ENCODE data around the gene RNASEL. TPM values are rescaled to one million over a fixed set of nuclear protein-coding genes. Genes with fewer than 3 reads are reported as not detected.
A peak's percentile ranks its signal among the peaks of the same experiment; 100 is the strongest.

Gene RNASEL
- total and polyA plus RNA-seq, 2 of the 13 experiments (the other 11 are each of a cell fraction or from before 2014, with no cell fraction given): 0.05 to 0.20 TPM

DNA sequence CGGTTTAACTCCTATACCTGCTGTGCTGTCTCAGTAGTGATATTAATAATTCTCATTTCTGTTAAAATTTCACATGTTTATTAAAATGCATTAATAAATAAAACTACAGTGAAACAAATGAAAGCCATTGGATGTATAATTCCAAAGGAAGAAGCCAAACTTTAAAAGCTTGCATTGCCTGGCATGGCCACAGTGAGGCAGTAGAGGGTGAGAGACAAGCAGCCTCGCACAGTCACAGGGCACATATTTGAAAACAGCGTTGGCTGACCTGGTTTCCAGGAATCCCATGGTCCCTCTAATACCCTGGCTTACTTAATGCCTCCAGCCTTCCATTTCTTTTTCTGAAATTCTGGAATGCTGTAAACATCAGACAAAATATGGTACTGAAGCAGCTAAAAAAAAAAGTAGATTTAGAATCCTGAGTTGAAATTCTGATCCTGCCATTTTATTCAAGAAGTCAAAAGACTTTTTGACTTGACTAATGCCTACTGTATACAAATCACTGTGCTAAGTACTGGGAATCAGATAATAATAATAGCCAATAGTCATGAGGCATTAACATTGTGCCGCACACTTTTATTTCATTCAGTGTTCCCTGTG, 6.7 kb upstream of the RNASEL start (continued):
- TF ChIP-seq ZNF773 (CRISPR knock-in tag; IDR thresholded peaks at IDR 0.05; ENCODE audit: borderline replicate concordance) (no peak), NFE2 (CRISPR knock-in tag; IDR thresholded peaks at IDR 0.05) (no peak), STAG1 (CRISPR knock-in tag; IDR thresholded peaks at IDR 0.05) (peak; percentile 54), ZNF253 (CRISPR knock-in tag; IDR thresholded peaks at IDR 0.05; ENCODE audit: borderline replicate concordance) (no peak)

DNA sequence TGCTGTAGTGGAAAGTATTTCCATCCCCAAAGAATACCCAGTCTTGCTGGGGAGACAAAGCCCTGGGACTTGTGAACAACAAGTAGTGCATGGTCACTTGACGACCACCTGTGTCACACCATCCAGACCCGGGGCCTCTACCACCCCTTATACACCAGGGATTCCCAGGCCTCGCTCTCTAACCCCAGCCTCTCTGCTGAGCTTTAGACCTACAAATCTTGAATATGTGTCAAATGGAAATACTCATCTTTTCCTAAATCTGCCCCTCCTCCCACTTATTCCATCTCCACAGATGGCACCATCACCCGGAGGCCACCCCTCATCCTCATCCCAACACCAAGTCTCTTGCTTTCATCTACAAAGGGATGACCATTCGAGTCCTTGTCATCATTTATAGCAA, 875 bp upstream of the RNASEL start:
- 15% methylated on average over 4 of the region's 5 CpGs for WGBS (ENCODE audit: low lambda C conversion rate)
- no peaks in the 10 kb centered on the region for H3K9me3 ChIP-seq (ENCODE audit: low read length)
- no peaks in the 10 kb centered on the region for H3K27me3 ChIP-seq (ENCODE audit: control insufficient read depth in 1 of 2, insufficient read depth in 2 of 2, low read length in 2 of 2)
- ATAC-seq: no peak
- intact Hi-C loops (cut with micrococcal nuclease; ENCODE audit: unreplicated experiment) (no loop called here), in situ Hi-C loops (cut with HindIII; ENCODE audit: extremely low pct_ligation_motif_present, low pct_unique_long_range_greater_than_20kb) (loop anchor here (10.0 kb wide), 1 partner anchor 145 kb away; no protein-coding TSS in a partner anchor)
- no peaks in the 10 kb centered on the region for H3K36me3 ChIP-seq (replicated peaks in 1 of 2; ENCODE audit: control insufficient read depth in 1 of 2, insufficient read depth in 2 of 2, low read length in 2 of 2)
- POLR2A ChIA-PET: no interaction called here
- no peak overlapping the region for H3K27ac ChIP-seq (ENCODE audit: extremely low read length, insufficient read depth, low read length)
- no TSS peak for BruUV-seq (replicated peaks)
- H3K4me1 ChIP-seq (ENCODE audit: insufficient read depth, low read length): peaks cover 9% of the 10 kb centered on the region
- no peak overlapping the region for H2AFZ ChIP-seq (ENCODE audit: low read length)
- no peak overlapping the region for H3K4me3 ChIP-seq (replicated peaks in 1 of 3; ENCODE audit: insufficient read depth in 1 of 3, low read depth in 2 of 3, low read length in 3 of 3)
- CTCF ChIA-PET (ENCODE audit: low intra/inter-chr PET ratio, low total read pairs): no interaction called here
- H3K79me2 ChIP-seq (ENCODE audit: insufficient read depth, low read length): no peaks in the 10 kb centered on the region
- no peak overlapping the region for H3K4me2 ChIP-seq (ENCODE audit: low read depth, low read length)
- DNase-seq (ENCODE audit: low spot score): no peak
- no peak for FAIRE-seq
- H3K9ac ChIP-seq (ENCODE audit: insufficient read depth, low read depth, low read length): no peak overlapping the region
- H4K20me1 ChIP-seq (ENCODE audit: insufficient read depth, low read length): no peaks in the 10 kb centered on the region
- TF ChIP-seq ZNF460 (CRISPR knock-in tag; IDR thresholded peaks at IDR 0.05; ENCODE audit: borderline replicate concordance): no peak
- TF ChIP-seq, protein P1, sequence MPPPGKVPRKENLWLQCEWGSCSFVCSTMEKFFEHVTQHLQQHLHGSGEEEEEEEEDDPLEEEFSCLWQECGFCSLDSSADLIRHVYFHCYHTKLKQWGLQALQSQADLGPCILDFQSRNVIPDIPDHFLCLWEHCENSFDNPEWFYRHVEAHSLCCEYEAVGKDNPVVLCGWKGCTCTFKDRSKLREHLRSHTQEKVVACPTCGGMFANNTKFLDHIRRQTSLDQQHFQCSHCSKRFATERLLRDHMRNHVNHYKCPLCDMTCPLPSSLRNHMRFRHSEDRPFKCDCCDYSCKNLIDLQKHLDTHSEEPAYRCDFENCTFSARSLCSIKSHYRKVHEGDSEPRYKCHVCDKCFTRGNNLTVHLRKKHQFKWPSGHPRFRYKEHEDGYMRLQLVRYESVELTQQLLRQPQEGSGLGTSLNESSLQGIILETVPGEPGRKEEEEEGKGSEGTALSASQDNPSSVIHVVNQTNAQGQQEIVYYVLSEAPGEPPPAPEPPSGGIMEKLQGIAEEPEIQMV (CRISPR knock-in tag; IDR thresholded peaks at IDR 0.05; ENCODE audit: low read depth): no peak
- no peak for TF ChIP-seq POLR2A (IDR thresholded peaks at IDR 0.05; ENCODE audit: insufficient read depth in 1 of 2, low read depth in 2 of 2, low read length in 2 of 2)
- no peak for TF ChIP-seq RFX1 (IDR thresholded peaks at IDR 0.05)
- TF ChIP-seq RBAK (CRISPR knock-in tag; IDR thresholded peaks at IDR 0.05): no peak
- no peak for TF ChIP-seq ZNF652 (CRISPR knock-in tag; IDR thresholded peaks at IDR 0.05; ENCODE audit: borderline replicate concordance, low read depth)
- TF ChIP-seq, protein P2, sequence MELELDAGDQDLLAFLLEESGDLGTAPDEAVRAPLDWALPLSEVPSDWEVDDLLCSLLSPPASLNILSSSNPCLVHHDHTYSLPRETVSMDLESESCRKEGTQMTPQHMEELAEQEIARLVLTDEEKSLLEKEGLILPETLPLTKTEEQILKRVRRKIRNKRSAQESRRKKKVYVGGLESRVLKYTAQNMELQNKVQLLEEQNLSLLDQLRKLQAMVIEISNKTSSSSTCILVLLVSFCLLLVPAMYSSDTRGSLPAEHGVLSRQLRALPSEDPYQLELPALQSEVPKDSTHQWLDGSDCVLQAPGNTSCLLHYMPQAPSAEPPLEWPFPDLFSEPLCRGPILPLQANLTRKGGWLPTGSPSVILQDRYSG (CRISPR knock-in tag; IDR thresholded peaks at IDR 0.05): no peak
- TF ChIP-seq CENPX (CRISPR knock-in tag; IDR thresholded peaks at IDR 0.05): no peak
- TF ChIP-seq, protein P3, sequence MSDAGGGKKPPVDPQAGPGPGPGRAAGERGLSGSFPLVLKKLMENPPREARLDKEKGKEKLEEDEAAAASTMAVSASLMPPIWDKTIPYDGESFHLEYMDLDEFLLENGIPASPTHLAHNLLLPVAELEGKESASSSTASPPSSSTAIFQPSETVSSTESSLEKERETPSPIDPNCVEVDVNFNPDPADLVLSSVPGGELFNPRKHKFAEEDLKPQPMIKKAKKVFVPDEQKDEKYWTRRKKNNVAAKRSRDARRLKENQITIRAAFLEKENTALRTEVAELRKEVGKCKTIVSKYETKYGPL (CRISPR knock-in tag; IDR thresholded peaks at IDR 0.05): no peak
- no peak for TF ChIP-seq KLF15 (CRISPR knock-in tag; IDR thresholded peaks at IDR 0.05; ENCODE audit: borderline replicate concordance)
- TF ChIP-seq, protein P4, sequence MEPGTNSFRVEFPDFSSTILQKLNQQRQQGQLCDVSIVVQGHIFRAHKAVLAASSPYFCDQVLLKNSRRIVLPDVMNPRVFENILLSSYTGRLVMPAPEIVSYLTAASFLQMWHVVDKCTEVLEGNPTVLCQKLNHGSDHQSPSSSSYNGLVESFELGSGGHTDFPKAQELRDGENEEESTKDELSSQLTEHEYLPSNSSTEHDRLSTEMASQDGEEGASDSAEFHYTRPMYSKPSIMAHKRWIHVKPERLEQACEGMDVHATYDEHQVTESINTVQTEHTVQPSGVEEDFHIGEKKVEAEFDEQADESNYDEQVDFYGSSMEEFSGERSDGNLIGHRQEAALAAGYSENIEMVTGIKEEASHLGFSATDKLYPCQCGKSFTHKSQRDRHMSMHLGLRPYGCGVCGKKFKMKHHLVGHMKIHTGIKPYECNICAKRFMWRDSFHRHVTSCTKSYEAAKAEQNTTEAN (CRISPR knock-in tag; conservative IDR thresholded peaks at IDR 0.05): no peak
- TF ChIP-seq, protein P5, sequence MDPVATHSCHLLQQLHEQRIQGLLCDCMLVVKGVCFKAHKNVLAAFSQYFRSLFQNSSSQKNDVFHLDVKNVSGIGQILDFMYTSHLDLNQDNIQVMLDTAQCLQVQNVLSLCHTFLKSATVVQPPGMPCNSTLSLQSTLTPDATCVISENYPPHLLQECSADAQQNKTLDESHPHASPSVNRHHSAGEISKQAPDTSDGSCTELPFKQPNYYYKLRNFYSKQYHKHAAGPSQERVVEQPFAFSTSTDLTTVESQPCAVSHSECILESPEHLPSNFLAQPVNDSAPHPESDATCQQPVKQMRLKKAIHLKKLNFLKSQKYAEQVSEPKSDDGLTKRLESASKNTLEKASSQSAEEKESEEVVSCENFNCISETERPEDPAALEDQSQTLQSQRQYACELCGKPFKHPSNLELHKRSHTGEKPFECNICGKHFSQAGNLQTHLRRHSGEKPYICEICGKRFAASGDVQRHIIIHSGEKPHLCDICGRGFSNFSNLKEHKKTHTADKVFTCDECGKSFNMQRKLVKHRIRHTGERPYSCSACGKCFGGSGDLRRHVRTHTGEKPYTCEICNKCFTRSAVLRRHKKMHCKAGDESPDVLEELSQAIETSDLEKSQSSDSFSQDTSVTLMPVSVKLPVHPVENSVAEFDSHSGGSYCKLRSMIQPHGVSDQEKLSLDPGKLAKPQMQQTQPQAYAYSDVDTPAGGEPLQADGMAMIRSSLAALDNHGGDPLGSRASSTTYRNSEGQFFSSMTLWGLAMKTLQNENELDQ (CRISPR knock-in tag; IDR thresholded peaks at IDR 0.05; ENCODE audit: borderline replicate concordance): no peak
- TF ChIP-seq ZFX (CRISPR knock-in tag; IDR thresholded peaks at IDR 0.05; ENCODE audit: low read depth): no peak
- TF ChIP-seq MYC (CRISPR knock-in tag; IDR thresholded peaks at IDR 0.05; ENCODE audit: borderline replicate concordance): no peak
